ENCODE measurements around the gene EGLN3. TPM values are rescaled to one million over a fixed set of nuclear protein-coding genes. Genes with fewer than 3 reads are reported as not detected.

The EGLN3 gene
- total RNA-seq (2021) (22.6 and 23.6 TPM in 2 replicates), Bru-seq, nascent RNA (percentile 89 among the genes with signal in this experiment), BruChase-seq, experiment 1, labeled RNA remaining after a 2-hour chase (percentile 80 among the genes with signal in this experiment), BruChase-seq, experiment 2, labeled RNA remaining after a 6-hour chase (percentile 67 among the genes with signal in this experiment)
- long read RNA-seq, transcript EGLN3-201 (5 exons, 2,709 nt), result major isoform, 13 of 16 reads
- long read RNA-seq, partial matches to known transcripts, result 1 of 16 reads
- long read RNA-seq, other reads (novel, unspliced or antisense), result 2 of 16 reads

- no peak for TF ChIP-seq CTCF (conservative IDR thresholded peaks at IDR 0.05)
- no peak for TF ChIP-seq EZH2 (IDR thresholded peaks at IDR 0.05; ENCODE audit: low read depth)
- Histone ChIP-seq H3K36me3 (ENCODE audit: low read depth) (no peaks in the 10 kb centered on the region), H3K9me3 (ENCODE audit: insufficient read depth, low read depth) (no peaks in the 10 kb centered on the region), H3K4me1 (replicated peaks; ENCODE audit: insufficient read depth) (peaks cover 27% of the 10 kb centered on the region), H3K27ac (peak within 1 kb of the TSS; percentile 73), H2AFZ (peak within 1 kb of the TSS; percentile 80), H3K4me3 (peak within 1 kb of the TSS; percentile 82), H3K9me2 (ENCODE audit: insufficient read depth) (no peaks in the 10 kb centered on the region), H3K4me2 (peak within 1 kb of the TSS; percentile 78), H3K79me2 (ENCODE audit: low read depth) (peaks cover 52% of the 10 kb centered on the region), H4K20me1 (ENCODE audit: insufficient read depth) (no peaks in the 10 kb centered on the region), H3F3A (ENCODE audit: insufficient read depth, low read depth) (no peaks in the 10 kb centered on the region), H3K27me3 (ENCODE audit: insufficient read depth, low read depth) (no peaks in the 10 kb centered on the region)
- intact Hi-C loops (cut with micrococcal nuclease; ENCODE audit: unreplicated experiment), result loop anchor here (2.0 to 5.0 kb wide), 3 partner anchors 36 to 110 kb away; no protein-coding TSS in a partner anchor
- peak; percentile 71 to 90 for DNase-seq
- CTCF ChIA-PET, result interaction anchor here (0.7 kb wide), 1 partner anchor 111 kb away, joined by 7 read pairs; no protein-coding TSS in a partner anchor
- BruUV-seq (replicated peaks), result no TSS peak
- POLR2A ChIA-PET (ENCODE audit: unreplicated experiment), result interaction anchor here (0.6 to 0.7 kb wide), 5 partner anchors 12 to 109 kb away, joined by 3 to 6 read pairs (median 4); no protein-coding TSS in a partner anchor
Observed at GRCh38 chr14:33950320-33951182, at the start of gene EGLN3. TSS of gene EGLN3 (minus strand) at chr14:33951074. CDS start at chr14:33950752, 322 bp downstream.

GRCh38 chr14:34000396-34000795, 49.5 kb upstream of the EGLN3 start:
- peaks cover 18% of the 10 kb centered on the region for H3K4me1 ChIP-seq (replicated peaks; ENCODE audit: insufficient read depth)
- DNase-seq, result no peak
- no TSS peak for BruUV-seq (replicated peaks)
- H3K9me3 ChIP-seq (ENCODE audit: insufficient read depth, low read depth), result no peaks in the 10 kb centered on the region
- no peak overlapping the region for H3K4me3 ChIP-seq
- H3K27me3 ChIP-seq (ENCODE audit: insufficient read depth, low read depth), result no peaks in the 10 kb centered on the region
- H3K4me2 ChIP-seq, result no peak overlapping the region
- no peaks in the 10 kb centered on the region for H3K9me2 ChIP-seq (ENCODE audit: insufficient read depth)
- TF ChIP-seq CTCF (conservative IDR thresholded peaks at IDR 0.05), result no peak
- no peak for TF ChIP-seq EZH2 (IDR thresholded peaks at IDR 0.05; ENCODE audit: low read depth)
- H3K79me2 ChIP-seq (ENCODE audit: low read depth), result no peaks in the 10 kb centered on the region
- ChIA-PET CTCF (no interaction called here), POLR2A (ENCODE audit: unreplicated experiment) (no interaction called here)
- H3K27ac ChIP-seq, result no peak overlapping the region
- H2AFZ ChIP-seq, result no peak overlapping the region
- intact Hi-C loops (cut with micrococcal nuclease; ENCODE audit: unreplicated experiment), result no loop called here
- H3K36me3 ChIP-seq (ENCODE audit: low read depth), result no peaks in the 10 kb centered on the region
- peaks cover 6% of the 10 kb centered on the region; the same call in 1 of the 2 replicates for H3F3A ChIP-seq (ENCODE audit: insufficient read depth, low read depth)
- H4K20me1 ChIP-seq (ENCODE audit: insufficient read depth), result no peaks in the 10 kb centered on the region

GRCh38 chr14:33999771-34000291, 49.0 kb upstream of the EGLN3 start:
- Histone ChIP-seq H3K27me3 (ENCODE audit: insufficient read depth, low read depth) (no peaks in the 10 kb centered on the region), H3K4me3 (no peak overlapping the region), H3F3A (ENCODE audit: insufficient read depth, low read depth) (peaks cover 6% of the 10 kb centered on the region; the same call in 1 of the 2 replicates), H3K4me2 (no peak overlapping the region), H3K9me2 (ENCODE audit: insufficient read depth) (no peaks in the 10 kb centered on the region), H3K27ac (no peak overlapping the region), H3K4me1 (replicated peaks; ENCODE audit: insufficient read depth) (peaks cover 18% of the 10 kb centered on the region), H3K9me3 (ENCODE audit: insufficient read depth, low read depth) (no peaks in the 10 kb centered on the region), H3K36me3 (ENCODE audit: low read depth) (no peaks in the 10 kb centered on the region), H2AFZ (no peak overlapping the region), H4K20me1 (ENCODE audit: insufficient read depth) (no peaks in the 10 kb centered on the region), H3K79me2 (ENCODE audit: low read depth) (no peaks in the 10 kb centered on the region)
- BruUV-seq (replicated peaks), result no TSS peak
- intact Hi-C loops (cut with micrococcal nuclease; ENCODE audit: unreplicated experiment), result loop anchor here (5.0 kb wide), 2 partner anchors 48 to 52 kb away; partner anchors contain the start of gene EGLN3
- TF ChIP-seq CTCF (conservative IDR thresholded peaks at IDR 0.05) (no peak), EZH2 (IDR thresholded peaks at IDR 0.05; ENCODE audit: low read depth) (no peak)
- POLR2A ChIA-PET (ENCODE audit: unreplicated experiment), result no interaction called here
- DNase-seq, result no peak
- CTCF ChIA-PET, result no interaction called here

All from PC-9 (cell line).